Measurements from ENCODE around the gene POLG. TPM values are rescaled to one million over a fixed set of nuclear protein-coding genes. Genes with fewer than 3 reads are reported as not detected.

Gene POLG
- total RNA-seq, 1 donor from 2014 or later: 58.2 TPM

GRCh38 chr15:89364341-89364740, 29.7 kb upstream of the POLG start:
- H3K4me1 ChIP-seq: peaks cover 27% of the 10 kb centered on the region
- no peak overlapping the region for H3K27ac ChIP-seq
- TF ChIP-seq CTCF (IDR thresholded peaks at IDR 0.05): no peak
- peak; percentile 61 for DNase-seq
- no peaks in the 10 kb centered on the region for H3K9me3 ChIP-seq
- no peaks in the 10 kb centered on the region for H3K36me3 ChIP-seq
- H3K27me3 ChIP-seq (ENCODE audit: low read depth): peaks cover 100% of the 10 kb centered on the region
- intact Hi-C loops (cut with DNase I): loop anchor here (10.0 kb wide), 1 partner anchor 70 kb away; no protein-coding TSS in a partner anchor
- H3K4me3 ChIP-seq: no peak overlapping the region
- ATAC-seq: peak; percentile 33 to 45

- Histone ChIP-seq H3K36me3 (no peaks in the 10 kb centered on the region), H3K4me3 (no peak overlapping the region), H3K9me3 (no peaks in the 10 kb centered on the region), H3K27me3 (ENCODE audit: low read depth) (peaks cover 100% of the 10 kb centered on the region), H3K4me1 (peaks cover 33% of the 10 kb centered on the region), H3K27ac (no peak overlapping the region)
- intact Hi-C loops (cut with DNase I): loop anchor here (10.0 kb wide), 1 partner anchor 71 kb away; no protein-coding TSS in a partner anchor
- no peak for TF ChIP-seq CTCF (IDR thresholded peaks at IDR 0.05)
- DNase-seq: no peak
- no peak for ATAC-seq
These were observed 29.1 kb upstream of the POLG start for GRCh38 chr15:89363770-89364169.

GRCh38 chr15:89363133-89363532, 28.5 kb upstream of the POLG start:
- intact Hi-C loops (cut with DNase I): loop anchor here (10.0 kb wide), 1 partner anchor 72 kb away; no protein-coding TSS in a partner anchor
- DNase-seq (no peak), ATAC-seq (no peak)
- H3K4me3 ChIP-seq: no peak overlapping the region
- H3K27me3 ChIP-seq (ENCODE audit: low read depth): peaks cover 97% of the 10 kb centered on the region
- H3K4me1 ChIP-seq: peaks cover 32% of the 10 kb centered on the region
- no peaks in the 10 kb centered on the region for H3K36me3 ChIP-seq
- H3K27ac ChIP-seq: no peak overlapping the region
- H3K9me3 ChIP-seq: no peaks in the 10 kb centered on the region
- TF ChIP-seq CTCF (IDR thresholded peaks at IDR 0.05): no peak

GRCh38 chr15:89362203-89363101, 27.8 kb upstream of the POLG start:
- Histone ChIP-seq H3K4me3 (no peak overlapping the region), H3K4me1 (peaks cover 25% of the 10 kb centered on the region), H3K27me3 (ENCODE audit: low read depth) (peaks cover 97% of the 10 kb centered on the region), H3K9me3 (no peaks in the 10 kb centered on the region), H3K27ac (no peak overlapping the region), H3K36me3 (no peaks in the 10 kb centered on the region)
- intact Hi-C loops (cut with DNase I): loop anchor here (10.0 kb wide), 1 partner anchor 72 kb away; no protein-coding TSS in a partner anchor
- no peak for TF ChIP-seq CTCF (IDR thresholded peaks at IDR 0.05)
- DNase-seq (no peak), ATAC-seq (no peak)

GRCh38 chr15:89361451-89362202, 27.0 kb upstream of the POLG start:
- Histone ChIP-seq H3K27me3 (ENCODE audit: low read depth) (peaks cover 97% of the 10 kb centered on the region), H3K27ac (no peak overlapping the region), H3K4me1 (peaks cover 22% of the 10 kb centered on the region), H3K4me3 (no peak overlapping the region), H3K9me3 (no peaks in the 10 kb centered on the region), H3K36me3 (no peaks in the 10 kb centered on the region)
- ATAC-seq (peak; percentile 55 to 60), DNase-seq (peak; percentile 67)
- intact Hi-C loops (cut with DNase I): loop anchor here (10.0 kb wide), 1 partner anchor 73 kb away; no protein-coding TSS in a partner anchor
- TF ChIP-seq CTCF (IDR thresholded peaks at IDR 0.05): no peak

All from lower lobe of right lung (tissue), 2 donors.